Panc1 (cell line): ENCODE measurements around the gene ASMT. TPM values are rescaled to one million over a fixed set of nuclear protein-coding genes. Genes with fewer than 3 reads are reported as not detected.

ENCODE experiments used
- ATAC-seq: fragments of 200-7000 bp; cut with Tn5 transposase; 2 replicates; pipeline ENCODE4 v1.9.1; 2020; ENCODE audit warnings: mild to moderate bottlenecking, moderate library complexity
- BruUV-seq: library from RNA; stranded (reverse); fragments of 400-500 nt; replicated peaks from 2 replicates; lab custom pipeline; 2021; lab: Mats Ljungman, UMichigan
- CTCF ChIA-PET: fragments of 300-600 bp; sonication (Branson Sonifier 250); formaldehyde crosslinking; loops from one replicate; lab custom pipeline; 2022; ENCODE audit warnings: antibody characterized with exemption; lab: Charles Lee
- POLR2A ChIA-PET: fragments of 300-600 bp; sonication (Branson Sonifier 250); formaldehyde crosslinking; loops from one replicate; lab custom pipeline; 2022; ENCODE audit warnings: antibody characterized with exemption; lab: Charles Lee
- DNase-seq: peaks from one replicate; pipeline ENCODE4 v3.0.0-alpha.2; 2010; ENCODE audit warnings: low read depth, low spot score
- H3K27ac ChIP-seq: 2 replicates; pipeline ENCODE4 v1.5.1; 2011; ENCODE audit warnings: mild to moderate bottlenecking, low read length, inconsistent platforms
- H3K27me3 ChIP-seq: fragments of 200-500 bp; sonication (Bioruptor generic); 2 replicates; pipeline ENCODE4 v1.6.0; 2014; ENCODE audit warnings: low read length, inconsistent platforms; ENCODE audit not compliant: control insufficient read depth, insufficient read depth
- H3K36me3 ChIP-seq: fragments of 200-500 bp; sonication (Bioruptor generic); 2 replicates; pipeline ENCODE4 v1.5.1; 2014; ENCODE audit warnings: inconsistent platforms, mild to moderate bottlenecking, low read length, moderate library complexity; ENCODE audit not compliant: control insufficient read depth, insufficient read depth
- H3K4me1 ChIP-seq: 2 replicates; pipeline ENCODE4 v1.5.1; 2011; ENCODE audit warnings: inconsistent platforms, mild to moderate bottlenecking, low read length, moderate library complexity; ENCODE audit not compliant: control insufficient read depth, insufficient read depth
- H3K4me3 ChIP-seq, 2 experiments: 2 replicates each; pipeline ENCODE4 v1.5.1; 2011 to 2012; ENCODE audit warnings: low read depth in 2 of 2, low read length in 2 of 2, mild to moderate bottlenecking in 2 of 2, inconsistent platforms in 1 of 2, moderate library complexity in 1 of 2
- H3K9me3 ChIP-seq: fragments of 200-500 bp; sonication (Bioruptor generic); 2 replicates; pipeline ENCODE4 v1.5.1; 2014; ENCODE audit warnings: low read depth, mild to moderate bottlenecking, inconsistent platforms, low read length, moderate library complexity; ENCODE audit not compliant: control insufficient read depth, insufficient read depth
- CTCF ChIP-seq: fragments of 450-650 bp; IDR thresholded peaks from 2 replicates; pipeline ENCODE4 v1.5.1; 2017; ENCODE audit warnings: mild to moderate bottlenecking
- POLR2AphosphoS5 ChIP-seq: IDR thresholded peaks from 2 replicates; pipeline ENCODE4 v1.6.1; 2012; ENCODE audit warnings: mild to moderate bottlenecking, low read depth, low read length, moderate library complexity
- REST ChIP-seq, 2 experiments: IDR thresholded peaks; 2 replicates each; pipeline ENCODE4 v1.6.1; 2011 to 2012; ENCODE audit warnings: low read depth in 2 of 2, control low read depth in 1 of 2, low read length in 1 of 2, mild to moderate bottlenecking in 1 of 2, moderate library complexity in 1 of 2; ENCODE audit not compliant: insufficient read depth in 1 of 2
- SIN3A ChIP-seq: IDR thresholded peaks from 2 replicates; pipeline ENCODE4 v1.6.1; 2012; ENCODE audit warnings: low read depth, mild to moderate bottlenecking, low read length, moderate library complexity, borderline replicate concordance; ENCODE audit not compliant: insufficient read depth
- TCF7L2 ChIP-seq: IDR thresholded peaks from 2 replicates; pipeline ENCODE4 v1.6.1; 2011; ENCODE audit warnings: mild to moderate bottlenecking, low read depth, low read length, inconsistent platforms
- in situ Hi-C: cut with HindIII; loops from 2 replicates; pipeline ENCODE4 v1.10.0; 2016; ENCODE audit warnings: low sequenced_read_pairs, low pct_unique_long_range_greater_than_20kb
- intact Hi-C: fragments of 100-400 bp; cut with micrococcal nuclease; formaldehyde crosslinking; loops from one replicate; pipeline ENCODE4 v1.10.0; 2022; ENCODE audit not compliant: unreplicated experiment
- total RNA-seq: library from RNA; stranded (reverse); gene quantifications from one replicate; pipeline ENCODE4 v1.2.1, GENCODE V29; 2021; ENCODE audit not compliant: unreplicated experiment

ASMT gene
- total RNA-seq, 1 experiment from 2014 or later, result not detected

- Histone ChIP-seq H3K9me3 (no peaks in the 10 kb centered on the region), H3K4me3 (no peak overlapping the region), H3K4me1 (no peaks in the 10 kb centered on the region), H3K27ac (no peak overlapping the region), H3K27me3 (no peaks in the 10 kb centered on the region), H3K36me3 (no peaks in the 10 kb centered on the region; the same call in 1 of the 2 replicates)
- no peak for DNase-seq
- no peak for ATAC-seq
- BruUV-seq, result no TSS peak
- in situ Hi-C loops (no loop called here), intact Hi-C loops (no loop called here)
- CTCF ChIA-PET, result no interaction called here
- POLR2A ChIA-PET, result no interaction called here
- TF ChIP-seq CTCF (no peak), TCF7L2 (no peak), REST (IDR thresholded peaks at IDR 0.05; ENCODE audit: insufficient read depth in 1 of 2, low read depth in 2 of 2, low read length in 1 of 2) (no peak), SIN3A (no peak), POLR2AphosphoS5 (no peak)
Measured at GRCh38 chrX:1596676-1597344, 18.0 kb upstream of the ASMT start.

GRCh38 chrX:1597345-1598020, 17.4 kb upstream of the ASMT start:
- no TSS peak for BruUV-seq
- intact Hi-C loops (no loop called here), in situ Hi-C loops (no loop called here)
- ATAC-seq (no peak), DNase-seq (no peak)
- Histone ChIP-seq H3K4me3 (no peak overlapping the region), H3K36me3 (no peaks in the 10 kb centered on the region; the same call in none of the 2 replicates), H3K9me3 (no peaks in the 10 kb centered on the region), H3K27me3 (no peaks in the 10 kb centered on the region), H3K4me1 (no peaks in the 10 kb centered on the region), H3K27ac (no peak overlapping the region)
- TF ChIP-seq REST (IDR thresholded peaks at IDR 0.05; ENCODE audit: insufficient read depth in 1 of 2, low read depth in 2 of 2, low read length in 1 of 2), result no peak
- TF ChIP-seq TCF7L2, result no peak
- ChIA-PET POLR2A (no interaction called here), CTCF (no interaction called here)
